ENCODE results near the gene NT5E.

Gene NT5E

DNA sequence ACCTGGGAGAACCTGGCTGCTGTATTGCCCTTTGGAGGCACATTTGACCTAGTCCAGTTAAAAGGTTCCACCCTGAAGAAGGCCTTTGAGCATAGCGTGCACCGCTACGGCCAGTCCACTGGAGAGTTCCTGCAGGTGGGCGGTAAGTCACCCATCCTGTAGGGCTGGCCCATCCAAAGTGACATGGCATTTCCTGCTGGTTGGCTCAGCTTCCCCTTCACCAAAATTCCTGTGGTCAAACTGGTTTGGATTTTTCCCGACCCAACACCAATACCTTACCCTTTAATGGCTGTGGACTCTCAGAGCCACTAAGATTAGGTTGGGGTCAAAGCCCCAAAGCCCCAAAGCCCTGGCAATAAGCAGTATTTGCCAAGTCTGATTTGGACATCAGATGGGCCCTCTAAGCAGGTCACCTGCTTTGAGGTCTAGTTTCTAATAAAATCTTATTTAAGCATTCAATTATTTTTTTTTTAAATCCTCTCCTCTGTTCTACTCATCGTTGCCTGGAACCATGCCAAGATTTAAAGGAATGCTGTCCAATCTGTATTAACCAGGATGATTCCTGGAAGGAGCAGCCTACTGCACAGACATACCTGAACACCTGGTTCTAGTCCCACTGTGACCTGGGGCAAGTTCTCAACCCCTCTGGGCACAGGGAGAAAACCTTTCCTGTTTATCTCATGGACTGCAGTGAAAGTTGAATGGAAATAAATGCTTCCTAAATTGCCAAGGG, 40.8 kb downstream of the NT5E start:
- H3K79me2 ChIP-seq (ENCODE audit: insufficient read depth, low read length) = no peaks in the 10 kb centered on the region
- H3K4me1 ChIP-seq (ENCODE audit: insufficient read depth, low read length, poor library complexity, severe bottlenecking) = no peaks in the 10 kb centered on the region
- H2AFZ ChIP-seq (ENCODE audit: low read length) = no peak overlapping the region
- TF ChIP-seq EZH2phosphoT487 (IDR thresholded peaks at IDR 0.05; ENCODE audit: borderline replicate concordance) = no peak
- TF ChIP-seq CTCF (conservative IDR thresholded peaks at IDR 0.05; ENCODE audit: low read length) = no peak
- no peaks in the 10 kb centered on the region for H3K9me2 ChIP-seq (replicated peaks; ENCODE audit: low read depth, low read length)
- no peak overlapping the region for H3K4me2 ChIP-seq (ENCODE audit: low read depth, low read length, poor library complexity, severe bottlenecking)
- no peaks in the 10 kb centered on the region for H4K20me1 ChIP-seq (ENCODE audit: insufficient read depth, low read length, poor library complexity, severe bottlenecking)
- H3K36me3 ChIP-seq (ENCODE audit: insufficient read depth, low read length) = no peaks in the 10 kb centered on the region
- H3F3A ChIP-seq (ENCODE audit: low read depth) = no peaks in the 10 kb centered on the region
- no peak overlapping the region for H3K9ac ChIP-seq (ENCODE audit: low read depth, low read length, poor library complexity, severe bottlenecking)
- no peak overlapping the region for H3K4me3 ChIP-seq (ENCODE audit: low read length, poor library complexity, severe bottlenecking)
- H3K9me3 ChIP-seq (ENCODE audit: insufficient read depth, low read depth, low read length) = no peaks in the 10 kb centered on the region
- H3K27me3 ChIP-seq (ENCODE audit: insufficient read depth, low read length, poor library complexity, severe bottlenecking) = peaks cover 44% of the 10 kb centered on the region

GRCh38 chr6:85493389-85493788, 43.5 kb downstream of the NT5E start:
- peaks cover 5% of the 10 kb centered on the region; the same call in 1 of the 2 replicates for H3K9me3 ChIP-seq (ENCODE audit: insufficient read depth, low read depth, low read length)
- no peak overlapping the region for H3K9ac ChIP-seq (ENCODE audit: low read depth, low read length, poor library complexity, severe bottlenecking)
- H3K79me2 ChIP-seq (ENCODE audit: insufficient read depth, low read length) = no peaks in the 10 kb centered on the region
- H3K9me2 ChIP-seq (replicated peaks; ENCODE audit: low read depth, low read length) = no peaks in the 10 kb centered on the region
- no peak overlapping the region for H3K4me2 ChIP-seq (ENCODE audit: low read depth, low read length, poor library complexity, severe bottlenecking)
- no peaks in the 10 kb centered on the region for H3F3A ChIP-seq (ENCODE audit: low read depth)
- TF ChIP-seq CTCF (conservative IDR thresholded peaks at IDR 0.05; ENCODE audit: low read length) (no peak), EZH2phosphoT487 (IDR thresholded peaks at IDR 0.05; ENCODE audit: borderline replicate concordance) (no peak)
- H3K27me3 ChIP-seq (ENCODE audit: insufficient read depth, low read length, poor library complexity, severe bottlenecking) = peaks cover 62% of the 10 kb centered on the region
- H3K36me3 ChIP-seq (ENCODE audit: insufficient read depth, low read length) = no peaks in the 10 kb centered on the region
- no peaks in the 10 kb centered on the region for H4K20me1 ChIP-seq (ENCODE audit: insufficient read depth, low read length, poor library complexity, severe bottlenecking)
- no peak overlapping the region for H2AFZ ChIP-seq (ENCODE audit: low read length)
- peaks cover under 1% of the 10 kb centered on the region for H3K4me1 ChIP-seq (ENCODE audit: insufficient read depth, low read length, poor library complexity, severe bottlenecking)
- H3K4me3 ChIP-seq (ENCODE audit: low read length, poor library complexity, severe bottlenecking) = no peak overlapping the region

DNA sequence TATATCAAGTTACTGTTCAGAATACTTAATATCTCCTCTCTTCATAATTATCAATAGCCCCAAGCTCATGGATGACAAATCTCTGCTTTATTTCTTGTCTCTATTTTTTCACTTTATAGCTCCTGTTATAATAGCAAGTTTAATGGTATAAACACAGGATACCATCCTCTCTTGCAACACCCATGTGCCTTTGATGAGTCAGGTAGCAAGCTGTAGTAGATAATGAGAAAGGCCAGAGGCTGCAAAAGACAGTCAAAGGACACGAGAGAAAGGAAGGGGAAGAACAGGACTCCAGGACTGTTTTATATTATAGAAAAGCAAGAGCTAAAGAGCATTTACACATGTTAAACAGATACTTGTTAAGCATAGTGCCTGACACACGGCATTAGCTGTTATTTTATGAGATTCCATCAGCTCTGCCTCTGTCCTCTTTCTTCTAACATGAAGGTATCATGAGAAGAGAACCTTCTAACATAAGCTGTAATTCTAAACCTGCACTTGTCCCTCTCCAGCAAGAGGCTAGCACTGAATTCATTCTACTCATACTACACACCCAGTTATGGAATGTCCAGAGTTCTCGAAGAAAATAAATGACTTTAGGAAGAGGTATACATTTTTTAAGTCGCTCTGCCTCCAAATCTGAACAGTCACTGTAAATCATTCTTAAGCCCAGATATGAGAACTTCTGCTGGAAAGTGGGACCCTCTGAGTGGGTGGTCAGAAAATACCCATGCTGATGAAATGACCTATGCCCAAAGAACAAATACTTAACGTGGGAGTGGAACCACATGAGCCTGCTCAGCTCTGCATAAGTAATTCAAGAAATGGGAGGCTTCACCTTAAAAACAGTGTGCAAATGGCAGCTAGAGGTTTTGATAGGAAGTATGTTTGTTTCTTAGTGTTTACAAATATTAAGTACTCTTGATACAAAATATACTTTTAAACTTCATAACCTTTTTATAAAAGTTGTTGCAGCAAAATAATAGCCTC, 45.0 kb downstream of the NT5E start:
- TF ChIP-seq CTCF (conservative IDR thresholded peaks at IDR 0.05; ENCODE audit: low read length) = no peak
- TF ChIP-seq EZH2phosphoT487 (IDR thresholded peaks at IDR 0.05; ENCODE audit: borderline replicate concordance) = no peak
- H3F3A ChIP-seq (ENCODE audit: low read depth) = no peaks in the 10 kb centered on the region
- no peak overlapping the region for H3K4me3 ChIP-seq (ENCODE audit: low read length, poor library complexity, severe bottlenecking)
- no peaks in the 10 kb centered on the region for H3K79me2 ChIP-seq (ENCODE audit: insufficient read depth, low read length)
- H2AFZ ChIP-seq (ENCODE audit: low read length) = no peak overlapping the region
- no peaks in the 10 kb centered on the region for H3K36me3 ChIP-seq (ENCODE audit: insufficient read depth, low read length)
- H3K27me3 ChIP-seq (ENCODE audit: insufficient read depth, low read length, poor library complexity, severe bottlenecking) = peaks cover 62% of the 10 kb centered on the region
- no peaks in the 10 kb centered on the region for H3K9me2 ChIP-seq (replicated peaks; ENCODE audit: low read depth, low read length)
- H3K9me3 ChIP-seq (ENCODE audit: insufficient read depth, low read depth, low read length) = peaks cover 5% of the 10 kb centered on the region; the same call in 1 of the 2 replicates
- no peak overlapping the region for H3K9ac ChIP-seq (ENCODE audit: low read depth, low read length, poor library complexity, severe bottlenecking)
- no peak overlapping the region for H3K4me2 ChIP-seq (ENCODE audit: low read depth, low read length, poor library complexity, severe bottlenecking)
- H3K4me1 ChIP-seq (ENCODE audit: insufficient read depth, low read length, poor library complexity, severe bottlenecking) = peaks cover 14% of the 10 kb centered on the region
- H4K20me1 ChIP-seq (ENCODE audit: insufficient read depth, low read length, poor library complexity, severe bottlenecking) = no peaks in the 10 kb centered on the region

Measured in Loucy (cell line).